Endothelial cell of umbilical vein (primary cell): Measurements from ENCODE around the gene OST4. TPM values are rescaled to one million over a fixed set of nuclear protein-coding genes. Genes with fewer than 3 reads are reported as not detected.
A peak's percentile ranks its signal among the peaks of the same experiment; 100 is the strongest.

Experiments used
- BruUV-seq: library from RNA; stranded (reverse); fragments of 400-500 nt; replicated peaks from 2 replicates; lab custom pipeline; 2021; lab: Mats Ljungman, UMichigan
- CTCF ChIA-PET: fragments of 300-600, 350-600 bp; sonication (Branson Sonifier 250); formaldehyde crosslinking; loops from one replicate; lab custom pipeline; 2021; ENCODE audit warnings: antibody characterized with exemption, inconsistent platforms; lab: Charles Lee
- POLR2A ChIA-PET: fragments of 300-600, 350-600 bp; sonication (Branson Sonifier 250); formaldehyde crosslinking; loops from one replicate; lab custom pipeline; 2021; ENCODE audit warnings: antibody characterized with exemption, inconsistent platforms; lab: Charles Lee
- DNase-seq: peaks from one replicate; pipeline ENCODE4 v3.0.0-alpha.2; 2011; ENCODE audit warnings: low read depth, low spot score
- FAIRE-seq: peaks from 2 replicates; lab custom pipeline; 2011; peaks lifted over from hg19 to GRCh38; lab: Jason Lieb, UNC
- H2AFZ ChIP-seq: 2 replicates; pipeline ENCODE4 v1.6.0; 2012; ENCODE audit warnings: low read depth, low read length, control low read depth, inconsistent platforms
- H3K27ac ChIP-seq: 2 replicates; pipeline ENCODE4 v1.5.1; 2011; ENCODE audit warnings: low read depth, mild to moderate bottlenecking, control low read depth, low read length, moderate library complexity; ENCODE audit not compliant: insufficient read depth
- H3K27me3 ChIP-seq, 2 experiments: 2 replicates each; pipeline versions ENCODE4 v1.6.0 to v1.6.1; 2011; ENCODE audit warnings: low read length in 2 of 2, mixed read lengths in 1 of 2; ENCODE audit not compliant: control insufficient read depth in 2 of 2, insufficient read depth in 2 of 2
- H3K36me3 ChIP-seq, 2 experiments: 2 replicates in 1 of 2; 3 replicates in 1 of 2; pipeline ENCODE4 v1.5.1; 2011; ENCODE audit warnings: low read length in 2 of 2, mild to moderate bottlenecking in 1 of 2, moderate library complexity in 1 of 2; ENCODE audit not compliant: control insufficient read depth in 2 of 2, insufficient read depth in 2 of 2; ENCODE audit errors: extremely low read depth in 1 of 2
- H3K4me1 ChIP-seq: 3 replicates; pipeline ENCODE4 v1.5.1; 2011; ENCODE audit warnings: mild to moderate bottlenecking, low read length; ENCODE audit not compliant: control insufficient read depth, insufficient read depth; ENCODE audit errors: extremely low read depth
- H3K4me2 ChIP-seq: 2 replicates; pipeline ENCODE4 v1.6.1; 2011; ENCODE audit warnings: low read length, control low read depth, mixed read lengths; ENCODE audit not compliant: insufficient read depth
- H3K4me3 ChIP-seq, 3 experiments: fragments of 200-600 bp in 1 of 3; sonication (generic), shearing (Covaris generic) in 1 of 3; replicated peaks in 1 of 3; 2 replicates each; pipeline ENCODE4 v1.5.1; 2011 to 2016; ENCODE audit warnings: control low read depth in 3 of 3, low read length in 3 of 3, mild to moderate bottlenecking in 2 of 3, inconsistent platforms in 1 of 3, low read depth in 1 of 3, moderate library complexity in 1 of 3; ENCODE audit not compliant: insufficient read depth in 1 of 3
- H3K79me2 ChIP-seq: 2 replicates; pipeline ENCODE4 v1.6.0; 2012; ENCODE audit warnings: low read length, inconsistent platforms; ENCODE audit not compliant: control insufficient read depth, insufficient read depth
- H3K9ac ChIP-seq: replicated peaks from 2 replicates; pipeline ENCODE3; 2011; ENCODE audit warnings: low read length, control low read depth; ENCODE audit not compliant: insufficient read depth; ENCODE audit errors: extremely low read depth
- H3K9me1 ChIP-seq: replicated peaks from 3 replicates; pipeline ENCODE4 v1.6.0; 2011; ENCODE audit warnings: mild to moderate bottlenecking, low read length; ENCODE audit not compliant: control insufficient read depth, insufficient read depth; ENCODE audit errors: extremely low read depth
- H3K9me3 ChIP-seq: replicated peaks from 2 replicates; pipeline ENCODE4 v1.5.1; 2012; ENCODE audit warnings: low read length, inconsistent platforms; ENCODE audit not compliant: control insufficient read depth, insufficient read depth
- H4K20me1 ChIP-seq: replicated peaks from 2 replicates; pipeline ENCODE3; 2011; ENCODE audit warnings: mild to moderate bottlenecking, low read length; ENCODE audit not compliant: control insufficient read depth, insufficient read depth; ENCODE audit errors: extremely low read depth
- EZH2 ChIP-seq: IDR thresholded peaks from 2 replicates; pipeline ENCODE4 v1.6.1; 2012; ENCODE audit warnings: borderline replicate concordance, low read depth, mild to moderate bottlenecking, moderate library complexity, low read length, inconsistent platforms; ENCODE audit not compliant: severe bottlenecking
- FOS ChIP-seq: IDR thresholded peaks from 2 replicates; pipeline ENCODE4 v1.6.1; 2011; ENCODE audit warnings: mild to moderate bottlenecking, low read length, moderate library complexity, borderline replicate concordance; ENCODE audit not compliant: insufficient read depth
- GATA2 ChIP-seq: IDR thresholded peaks from 2 replicates; pipeline ENCODE4 v1.7.0; 2011; ENCODE audit warnings: low read depth, mild to moderate bottlenecking, moderate library complexity, mixed read lengths, low read length; ENCODE audit not compliant: insufficient read length, insufficient read depth
- JUN ChIP-seq: IDR thresholded peaks from 2 replicates; pipeline ENCODE4 v1.6.1; 2011; ENCODE audit warnings: borderline replicate concordance, low read depth; ENCODE audit not compliant: insufficient read length, insufficient read depth
- MYC ChIP-seq: IDR thresholded peaks from one replicate; pipeline ENCODE4 v1.6.1; 2011; ENCODE audit warnings: mild to moderate bottlenecking, low read depth, low read length
- POLR2A ChIP-seq: IDR thresholded peaks from 2 replicates; pipeline ENCODE4 v1.6.1; 2012; ENCODE audit warnings: low read depth, mild to moderate bottlenecking, control low read depth, low read length
- POLR2AphosphoS5 ChIP-seq: IDR thresholded peaks from 2 replicates; pipeline ENCODE4 v1.6.1; 2012; ENCODE audit warnings: low read depth, mild to moderate bottlenecking, control low read depth, low read length, moderate library complexity; ENCODE audit not compliant: insufficient read depth
- dilution Hi-C: fragments of 300-500 bp; cut with MboI; formaldehyde crosslinking; loops from one replicate; pipeline ENCODE4 v1.15.0; 2019; ENCODE audit warnings: low sequenced_read_pairs; ENCODE audit not compliant: extremely low pct_ligation_motif_present
- intact Hi-C: fragments of 100-400 bp; cut with micrococcal nuclease; formaldehyde crosslinking; loops from one replicate; pipeline ENCODE4 v1.10.0; 2022
- polyA plus RNA-seq, 4 experiments: library from polyadenylated mRNA; depleted of rRNA in 3 of 4; stranded (reverse) in 3 of 4; unstranded in 1 of 4; fragments of >200 nt; gene quantifications; 2 replicates each; pipeline versions ENCODE4 v1.2.1 to v1.2.3, GENCODE V29; 2011 to 2012; ENCODE audit warnings: missing spikeins in 1 of 4
- total RNA-seq: library from RNA; stranded (reverse); gene quantifications from 2 replicates; pipeline ENCODE4 v1.2.3, GENCODE V29; 2021
- TF ChIP-seq, protein P1 (sequence below): IDR thresholded peaks from 2 replicates; pipeline ENCODE4 v1.6.1; 2011; ENCODE audit not compliant: insufficient read depth, insufficient read length
- TF ChIP-seq, protein P2 (sequence below), 2 donors: IDR thresholded peaks; 1 replicate in 1 of 2; 2 replicates in 1 of 2; pipeline ENCODE4 v1.5.1; 2011; ENCODE audit warnings: low read length in 2 of 2, mild to moderate bottlenecking in 2 of 2, moderate library complexity in 2 of 2, control low read depth in 1 of 2, inconsistent platforms in 1 of 2, low read depth in 1 of 2; ENCODE audit not compliant: insufficient read depth in 1 of 2; ENCODE audit errors: extremely low read depth in 1 of 2

Gene OST4
- total and polyA plus RNA-seq, 2 donors (not counting 3 experiments of a cell fraction or from before 2014, with no cell fraction given): 415 to 1,189 TPM

DNA sequence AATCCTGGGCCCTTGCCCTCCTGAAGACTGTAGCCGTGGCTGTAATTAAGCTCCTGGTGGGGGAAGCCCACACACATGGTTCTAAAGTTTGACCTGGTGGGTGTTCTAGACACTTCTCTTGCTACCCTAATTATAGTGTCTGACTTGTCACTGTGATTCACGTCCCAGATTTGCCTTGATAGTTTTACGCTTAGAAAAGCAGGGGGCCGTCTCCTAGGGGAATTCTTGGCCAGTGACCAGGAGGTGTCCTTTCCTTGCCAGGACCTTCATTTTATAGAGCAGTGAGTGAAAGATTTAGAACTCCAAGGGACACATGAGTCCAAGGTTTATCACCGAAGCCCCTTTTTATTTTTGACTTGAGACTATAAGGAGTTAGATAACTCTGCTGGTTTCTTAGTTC lies 29.7 kb downstream of the OST4 start:
- DNase-seq (no peak), FAIRE-seq (peak; percentile 42)
- no TSS peak for BruUV-seq
- H3K79me2 ChIP-seq: no peaks in the 10 kb centered on the region
- dilution Hi-C loops: no loop called here
- no peak overlapping the region for H2AFZ ChIP-seq
- no peaks in the 10 kb centered on the region for H3K9me1 ChIP-seq
- H3K27ac ChIP-seq: no peak overlapping the region
- peaks cover 26 to 49% of the 10 kb centered on the region in 2 experiments for H3K36me3 ChIP-seq
- H3K4me3 ChIP-seq: no peak overlapping the region
- H3K9me3 ChIP-seq: no peaks in the 10 kb centered on the region
- TF ChIP-seq POLR2A (no peak), JUN (no peak), POLR2AphosphoS5 (no peak), FOS (no peak), GATA2 (no peak), MYC (no peak), EZH2 (no peak)
- TF ChIP-seq, protein P1, sequence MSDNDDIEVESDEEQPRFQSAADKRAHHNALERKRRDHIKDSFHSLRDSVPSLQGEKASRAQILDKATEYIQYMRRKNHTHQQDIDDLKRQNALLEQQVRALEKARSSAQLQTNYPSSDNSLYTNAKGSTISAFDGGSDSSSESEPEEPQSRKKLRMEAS: no peak
- TF ChIP-seq, protein P2, sequence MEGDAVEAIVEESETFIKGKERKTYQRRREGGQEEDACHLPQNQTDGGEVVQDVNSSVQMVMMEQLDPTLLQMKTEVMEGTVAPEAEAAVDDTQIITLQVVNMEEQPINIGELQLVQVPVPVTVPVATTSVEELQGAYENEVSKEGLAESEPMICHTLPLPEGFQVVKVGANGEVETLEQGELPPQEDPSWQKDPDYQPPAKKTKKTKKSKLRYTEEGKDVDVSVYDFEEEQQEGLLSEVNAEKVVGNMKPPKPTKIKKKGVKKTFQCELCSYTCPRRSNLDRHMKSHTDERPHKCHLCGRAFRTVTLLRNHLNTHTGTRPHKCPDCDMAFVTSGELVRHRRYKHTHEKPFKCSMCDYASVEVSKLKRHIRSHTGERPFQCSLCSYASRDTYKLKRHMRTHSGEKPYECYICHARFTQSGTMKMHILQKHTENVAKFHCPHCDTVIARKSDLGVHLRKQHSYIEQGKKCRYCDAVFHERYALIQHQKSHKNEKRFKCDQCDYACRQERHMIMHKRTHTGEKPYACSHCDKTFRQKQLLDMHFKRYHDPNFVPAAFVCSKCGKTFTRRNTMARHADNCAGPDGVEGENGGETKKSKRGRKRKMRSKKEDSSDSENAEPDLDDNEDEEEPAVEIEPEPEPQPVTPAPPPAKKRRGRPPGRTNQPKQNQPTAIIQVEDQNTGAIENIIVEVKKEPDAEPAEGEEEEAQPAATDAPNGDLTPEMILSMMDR (IDR thresholded peaks at IDR 0.05; ENCODE audit: extremely low read depth in 1 of 2, insufficient read depth in 1 of 2, low read depth in 1 of 2, low read length in 2 of 2): no peak
- no peaks in the 10 kb centered on the region for H3K4me1 ChIP-seq
- ChIA-PET POLR2A (no interaction called here), CTCF (interaction anchor here (1.6 kb wide), 1 partner anchor 45 kb away, joined by 3 read pairs; the partner anchor contains the start of gene KHK)
- intact Hi-C loops: no loop called here
- H3K4me2 ChIP-seq: no peak overlapping the region
- H3K27me3 ChIP-seq: no peaks in the 10 kb centered on the region
- H4K20me1 ChIP-seq: no peaks in the 10 kb centered on the region
- no peak overlapping the region for H3K9ac ChIP-seq
